Measurements from ENCODE around the gene TP53RK.

Gene TP53RK

DNA sequence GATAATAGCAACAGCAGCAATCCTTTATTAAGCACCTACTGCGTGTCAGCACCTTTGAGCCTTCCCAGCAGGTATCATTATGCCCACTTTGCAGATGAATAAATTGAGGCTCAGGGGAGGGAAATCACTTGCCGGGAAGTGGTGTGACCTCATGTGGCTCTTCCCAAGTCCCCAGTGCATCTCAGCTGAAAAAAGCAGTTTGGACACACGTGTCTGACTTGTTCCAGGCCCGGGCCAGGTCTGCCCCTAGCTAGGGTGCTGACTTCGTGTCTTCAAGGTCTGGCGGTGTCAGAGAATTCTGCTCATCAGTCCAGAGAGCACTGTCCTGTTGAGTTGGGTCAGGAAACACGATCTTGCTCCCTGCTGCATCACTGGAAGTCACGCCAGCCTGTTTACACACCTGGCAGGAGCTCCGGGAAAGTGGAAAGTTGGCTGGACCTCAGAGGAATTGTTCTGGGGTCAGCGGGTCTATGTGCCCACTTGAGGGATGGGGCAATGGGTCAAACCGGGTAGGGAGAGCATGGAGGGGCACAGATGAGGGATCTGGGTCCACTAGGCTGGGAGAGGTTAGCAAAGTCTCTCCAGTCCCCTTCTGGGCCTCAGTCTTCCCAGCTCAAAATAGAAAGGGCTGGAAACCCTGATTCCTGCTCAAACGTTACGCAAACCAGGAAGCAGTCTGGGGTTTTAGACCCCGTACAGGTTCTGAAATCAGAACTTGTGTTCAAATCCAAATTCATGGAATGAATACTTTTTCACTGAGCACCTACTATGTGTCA lies 48.5 kb downstream of the TP53RK start:
- no peak for DNase-seq (ENCODE audit: low read depth in 2 of 3, low spot score in 1 of 3)

DNA sequence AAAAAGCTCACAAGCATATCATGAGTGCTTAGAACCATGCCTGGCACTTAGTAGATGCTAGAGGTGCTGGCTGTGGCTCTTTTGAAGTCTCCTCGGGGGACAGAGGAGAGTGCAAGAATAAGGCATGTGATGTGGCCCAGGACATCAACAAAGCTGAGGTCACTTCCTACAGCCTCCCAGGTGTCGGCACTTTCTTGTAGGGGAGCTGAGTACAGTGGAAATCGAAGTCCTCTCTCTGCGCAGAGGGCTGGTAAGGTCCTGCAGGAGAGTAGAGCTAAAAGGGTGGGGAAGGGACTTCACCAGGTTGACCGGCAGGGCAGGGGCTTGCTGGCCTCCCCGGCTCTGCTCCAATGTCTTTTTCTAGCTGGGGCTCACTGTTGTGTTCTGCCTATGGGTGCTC lies 49.2 kb downstream of the TP53RK start:
- no peak for DNase-seq (ENCODE audit: low read depth in 2 of 3, low spot score in 1 of 3)

DNA sequence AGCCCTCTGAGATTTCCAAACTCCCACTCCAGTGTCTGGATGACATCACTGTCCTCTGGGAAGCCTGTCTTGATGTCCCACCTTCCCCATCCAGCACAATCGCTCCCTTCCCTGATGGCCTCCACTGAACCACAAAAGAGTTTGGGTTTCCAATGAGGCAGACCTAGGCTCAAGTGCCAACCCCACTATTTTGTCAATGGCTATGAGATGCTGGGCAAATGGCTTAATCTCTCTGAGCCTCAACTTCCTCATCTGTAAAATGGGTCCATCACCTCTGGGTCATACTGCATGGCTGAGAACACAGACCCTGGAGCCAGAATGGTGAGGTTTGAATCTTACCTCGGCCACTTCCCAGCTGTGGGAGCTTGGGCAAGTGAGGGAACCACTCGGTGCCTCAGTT lies 49.7 kb downstream of the TP53RK start:
- no peak for DNase-seq (ENCODE audit: low read depth in 2 of 3, low spot score in 1 of 3)

DNA sequence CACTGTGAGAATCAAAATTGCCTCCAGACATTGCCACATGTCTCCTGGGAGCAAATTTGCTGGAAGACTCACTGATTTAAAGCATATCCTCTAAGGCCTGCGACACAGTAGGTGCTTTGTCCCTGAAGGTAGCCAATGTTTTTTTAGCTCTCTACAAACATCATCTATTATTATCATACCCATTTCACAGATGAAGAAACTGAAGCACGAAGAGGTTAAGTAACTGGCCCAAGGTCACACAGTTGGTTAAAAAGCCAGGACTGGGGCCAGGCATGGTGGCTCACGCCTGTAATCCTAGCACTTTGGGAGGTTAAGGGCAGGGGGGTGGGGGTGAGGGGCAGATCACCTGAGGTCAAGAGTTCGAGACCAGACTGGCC lies 50.4 kb downstream of the TP53RK start:
- DNase-seq (ENCODE audit: low read depth in 2 of 3, low spot score in 1 of 3): no peak

DNA sequence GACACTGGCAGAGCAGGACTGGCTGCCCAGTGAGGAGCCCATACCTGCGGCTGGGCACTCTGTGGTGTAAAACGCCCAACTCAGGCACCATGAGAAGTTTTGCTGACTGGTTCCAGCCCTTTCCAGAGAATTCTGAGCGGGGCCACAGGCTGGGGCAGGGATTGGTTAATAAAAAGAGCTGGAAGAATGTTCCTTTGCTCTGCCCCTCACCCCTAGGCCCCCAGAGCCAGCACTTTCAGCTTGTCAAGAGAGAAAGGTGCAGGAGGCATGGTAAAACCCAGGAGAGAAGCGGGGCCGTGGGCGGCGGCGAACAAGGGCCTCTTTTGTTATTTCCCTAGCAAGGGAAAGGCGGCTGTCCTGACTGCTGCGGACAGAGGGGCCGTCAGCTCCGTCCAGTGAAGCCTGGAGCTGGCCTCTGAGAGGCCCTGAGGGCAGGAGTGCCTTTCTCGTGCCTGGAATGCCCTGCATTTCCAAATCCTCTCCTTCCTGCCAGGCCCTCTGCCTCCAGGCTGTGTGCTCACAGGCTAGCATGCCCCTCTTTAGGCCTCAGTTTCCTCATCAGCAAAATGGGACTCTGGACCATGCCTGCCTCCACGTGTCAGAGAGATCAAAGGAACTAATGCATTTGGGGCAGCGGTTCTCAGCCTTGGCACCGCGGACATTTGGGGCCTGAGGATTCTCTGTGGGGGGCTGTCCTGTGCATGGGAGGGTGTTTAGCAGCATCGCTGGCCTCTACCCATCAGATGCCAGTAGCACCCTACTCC lies 50.9 kb downstream of the TP53RK start:
- DNase-seq (ENCODE audit: low read depth in 2 of 3, low spot score in 1 of 3): no peak

DNA sequence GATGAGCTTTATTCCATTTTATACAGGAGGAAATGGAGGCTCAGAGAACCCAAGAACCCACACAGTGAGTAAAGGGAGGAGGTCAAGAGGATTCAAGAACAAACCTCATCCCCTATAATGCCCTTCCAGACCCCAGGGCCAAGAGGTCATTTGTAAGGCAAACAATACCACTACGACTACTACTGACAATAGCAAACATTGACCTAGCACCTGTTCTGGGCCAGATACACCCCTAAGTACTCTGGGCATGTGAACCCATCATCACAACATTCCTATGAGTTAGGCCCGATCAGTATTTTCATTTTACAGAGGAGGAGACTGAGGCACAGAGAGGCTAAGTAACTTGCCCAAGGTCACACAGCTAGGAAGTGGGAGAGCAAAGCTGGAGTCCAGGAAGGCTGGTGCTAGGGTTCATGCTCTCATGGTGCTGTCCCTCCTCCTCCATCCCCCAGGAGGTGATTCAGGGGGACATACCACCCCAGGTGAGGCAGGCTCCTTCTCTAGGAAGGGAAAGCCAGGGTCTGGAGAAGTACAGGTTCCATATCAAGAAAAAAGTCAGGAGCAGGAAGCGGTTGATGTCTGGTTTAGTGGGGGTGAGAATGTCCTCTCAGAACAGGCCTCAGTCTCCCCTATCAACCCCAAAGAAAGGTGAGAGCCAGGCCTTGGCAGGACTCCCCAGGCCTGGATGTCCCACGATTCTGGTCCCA lies 51.7 kb downstream of the TP53RK start:
- no peak for DNase-seq (ENCODE audit: low read depth in 2 of 3, low spot score in 1 of 3)

DNA sequence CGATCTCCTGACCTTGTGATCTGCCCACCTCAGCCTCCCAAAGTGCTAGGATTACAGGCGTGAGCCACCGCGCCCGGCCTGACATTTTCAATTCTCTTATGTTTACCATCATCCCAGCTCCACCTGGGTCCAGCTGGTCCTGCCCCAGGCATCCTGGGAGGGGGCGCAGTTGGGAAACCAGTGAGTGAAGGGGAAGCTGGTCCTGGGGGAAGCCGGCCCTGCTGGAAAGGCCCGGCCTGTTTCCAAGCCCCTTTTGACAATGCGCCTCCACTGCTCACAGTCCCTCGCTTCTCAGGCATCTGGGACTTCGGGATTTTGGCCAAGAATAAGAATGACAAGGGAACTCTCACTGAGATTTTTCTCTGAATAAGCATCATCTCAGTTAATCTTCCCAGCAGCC lies 52.2 kb downstream of the TP53RK start:
- DNase-seq (ENCODE audit: low read depth in 2 of 3, low spot score in 1 of 3): no peak

DNA sequence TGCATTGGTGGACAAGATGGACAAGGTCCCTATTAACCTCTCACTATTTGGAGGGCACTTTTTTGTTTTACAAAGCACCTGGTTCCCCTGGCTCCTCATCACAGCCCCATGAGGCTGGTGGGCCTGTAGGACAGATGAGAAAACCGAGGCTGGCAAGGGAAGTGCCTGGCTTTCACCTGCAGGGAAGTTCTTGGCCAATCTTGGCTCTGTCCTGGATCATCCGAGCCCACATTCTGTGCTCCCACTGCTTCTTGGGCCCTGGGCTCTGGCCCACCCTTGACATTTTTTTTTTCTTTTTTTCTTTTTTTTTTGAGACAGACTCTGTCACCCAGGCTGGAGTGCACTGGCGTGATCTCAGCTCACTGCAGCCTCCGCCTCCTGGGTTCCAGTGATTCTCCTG lies 52.7 kb downstream of the TP53RK start:
- no peak for DNase-seq (ENCODE audit: low read depth in 2 of 3, low spot score in 1 of 3)

DNA sequence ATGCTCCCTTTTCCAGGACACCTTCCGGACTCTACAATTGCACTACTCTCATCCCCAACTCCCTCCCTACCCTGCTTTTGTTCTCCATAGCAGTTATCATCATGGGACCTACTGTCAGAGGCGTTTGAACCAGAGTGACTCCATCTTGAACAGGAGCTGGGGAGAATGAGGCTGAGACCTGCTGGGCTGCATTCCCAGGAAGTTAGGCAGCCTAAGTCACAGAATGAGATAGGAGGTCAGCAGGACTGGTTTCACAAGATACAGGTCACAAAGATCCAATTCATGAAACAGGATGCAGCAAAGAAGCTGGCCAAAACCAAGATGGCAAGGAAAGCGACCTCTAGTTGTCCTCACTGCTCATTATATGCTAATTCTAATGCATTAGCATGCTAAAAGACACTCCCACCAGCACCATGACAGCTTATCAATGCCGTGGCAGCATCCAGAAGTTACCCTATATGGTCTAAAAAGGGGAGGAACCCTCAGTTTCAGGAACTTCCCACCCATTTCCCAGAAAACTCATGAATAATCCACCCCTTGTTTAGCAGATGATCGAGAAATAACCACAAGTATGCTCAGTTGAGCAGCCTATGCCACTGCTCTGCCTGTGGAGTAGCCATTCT lies 53.6 kb downstream of the TP53RK start:
- no peak for DNase-seq (ENCODE audit: low read depth in 2 of 3, low spot score in 1 of 3)

DNA sequence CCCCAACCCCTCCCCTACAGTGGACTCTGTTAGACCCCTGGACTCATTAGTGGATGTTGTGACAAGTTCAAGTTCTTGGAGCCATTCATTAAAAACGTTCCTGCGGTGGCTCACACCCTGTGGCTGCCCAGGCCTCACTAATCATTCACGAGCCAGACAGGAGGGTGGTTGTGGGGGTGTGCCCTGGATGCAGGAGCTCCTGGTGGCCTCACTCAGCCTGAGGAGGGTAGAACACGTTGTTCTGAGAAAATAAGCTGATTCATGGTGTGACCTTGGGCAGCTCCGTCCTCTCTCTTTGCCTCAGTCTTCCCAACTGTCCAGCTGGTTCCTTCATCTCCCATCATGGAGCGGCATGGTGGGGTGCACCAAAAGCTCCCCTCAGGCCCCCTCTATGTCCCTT lies 54.7 kb downstream of the TP53RK start:
- no peak for DNase-seq (ENCODE audit: low read depth in 2 of 3, low spot score in 1 of 3)

Data from stimulated activated CD4-positive, alpha-beta T cell treated with anti-CD3 and anti-CD28 coated beads, Interleukin-12 subunit alpha, Interleukin-12 subunit beta, amount 100 ng/mL, for 48 hours (primary cell).